K562 (cell line): ENCODE measurements around the gene PDE4A. TPM values are rescaled to one million over a fixed set of nuclear protein-coding genes. Genes with fewer than 3 reads are reported as not detected.

Experiments
- ARNT ChIP-seq, 2 experiments: fragments of 450-650 bp; IDR thresholded peaks; 2 replicates each; pipeline ENCODE4 v1.6.1; 2016; ENCODE audit warnings: mild to moderate bottlenecking in 1 of 2
- BRD4 ChIP-seq: fragments of 200-600 bp; sonication (generic); IDR thresholded peaks from 2 replicates; pipeline ENCODE4 v1.6.1; 2017; ENCODE audit warnings: inconsistent platforms
- CBX1 ChIP-seq: sonication (generic); IDR thresholded peaks from 2 replicates; pipeline ENCODE4 v1.6.1; 2016; ENCODE audit warnings: antibody characterized with exemption, low read depth, mild to moderate bottlenecking
- DMBX1 ChIP-seq: fragments of 250-450 bp; sonication (Bioruptor Pico); IDR thresholded peaks from 2 replicates; pipeline ENCODE4 v1.8.0; 2022; ENCODE audit warnings: inconsistent platforms, mild to moderate bottlenecking, moderate library complexity, borderline replicate concordance
- EP400 ChIP-seq: fragments of 450-650 bp; IDR thresholded peaks from 2 replicates; pipeline ENCODE4 v1.6.1; 2017; ENCODE audit warnings: antibody characterized with exemption, mild to moderate bottlenecking, moderate library complexity
- FOS ChIP-seq: IDR thresholded peaks from 3 replicates; pipeline ENCODE4 v1.6.1; 2011; ENCODE audit not compliant: insufficient read length; ENCODE audit errors: extremely low read depth
- HLTF ChIP-seq: fragments of 450-650 bp; IDR thresholded peaks from 2 replicates; pipeline ENCODE4 v1.6.1; 2016
- MCM7 ChIP-seq, 2 experiments: fragments of 450-650 bp; IDR thresholded peaks; 2 replicates each; pipeline ENCODE4 v1.6.1; 2016 to 2018
- PHF20 ChIP-seq: fragments of 450-650 bp; IDR thresholded peaks from 2 replicates; pipeline ENCODE4 v1.6.1; 2018; ENCODE audit not compliant: partially characterized antibody
- POLR2B ChIP-seq: fragments of 450-650 bp; IDR thresholded peaks from 2 replicates; pipeline ENCODE4 v1.6.1; 2018; ENCODE audit warnings: low read depth; ENCODE audit not compliant: partially characterized antibody
- RBM25 ChIP-seq: fragments of 200-400 bp; formaldehyde crosslinking; IDR thresholded peaks from 2 replicates; pipeline ENCODE4 v1.6.1; 2018; ENCODE audit warnings: low read length, low read depth, moderate library complexity; ENCODE audit not compliant: severe bottlenecking
- SMARCE1 ChIP-seq: fragments of 450-650 bp; IDR thresholded peaks from 2 replicates; pipeline ENCODE4 v1.7.1; 2016; ENCODE audit warnings: mild to moderate bottlenecking
- ZBTB1 ChIP-seq: sonication (generic); formaldehyde crosslinking; IDR thresholded peaks from 2 replicates; pipeline ENCODE4 v1.8.1; 2023; ENCODE audit warnings: missing genetic modification reagents, low read depth, mild to moderate bottlenecking, borderline replicate concordance
- ZBTB7A ChIP-seq: IDR thresholded peaks from 2 replicates; pipeline ENCODE4 v1.6.1; 2011; ENCODE audit warnings: low read depth, mild to moderate bottlenecking, low read length, moderate library complexity, borderline replicate concordance; ENCODE audit not compliant: control insufficient read depth
- ZFP36 ChIP-seq: fragments of 150-350 bp; IDR thresholded peaks from 2 replicates; pipeline ENCODE4 v1.6.1; 2018; ENCODE audit warnings: low read length, low read depth; ENCODE audit not compliant: partially characterized antibody
- ZFX ChIP-seq: sonication (generic); formaldehyde crosslinking; IDR thresholded peaks from 2 replicates; pipeline ENCODE4 v1.8.0; 2022; ENCODE audit warnings: mild to moderate bottlenecking, missing genetic modification reagents, moderate library complexity
- ZNF143 ChIP-seq: sonication (generic); formaldehyde crosslinking; IDR thresholded peaks from 2 replicates; pipeline ENCODE4 v1.9.0; 2022; ENCODE audit warnings: mild to moderate bottlenecking, missing genetic modification reagents
- polyA plus RNA-seq, 8 experiments: library from polyadenylated mRNA; depleted of rRNA in 4 of 8; stranded (reverse) in 5 of 8; unstranded in 3 of 8; fragments of >200 nt; fragmentation: Nextera tagmentation in 2 of 8; fragmentation: Illumina TruSeq in 1 of 8; extraction: Ambion mirVana in 2 of 8; extraction: Trizol in 1 of 8; gene quantifications; 2 replicates each; pipeline versions ENCODE4 v1.2.1 to v1.2.3, GENCODE V29; 2011 to 2014; ENCODE audit warnings: inconsistent platforms in 1 of 8, missing spikeins in 1 of 8
- total RNA-seq, 7 experiments: library from RNA; depleted of rRNA in 6 of 7; stranded (reverse); fragments of >200 nt in 6 of 7; fragmentation: Illumina TruSeq in 2 of 7; extraction: Trizol in 2 of 7; gene quantifications; 2 replicates each; pipeline versions ENCODE4 v1.2.1 to v1.2.3, GENCODE V29; 2011 to 2021; ENCODE audit warnings: low replicate concordance in 1 of 7
- TF ChIP-seq, protein P1 (sequence below): fragments of 450-650 bp; IDR thresholded peaks from 2 replicates; pipeline ENCODE4 v1.6.1; 2016; ENCODE audit warnings: antibody characterized with exemption
- TF ChIP-seq, protein P2 (sequence below): fragments of 250-450 bp; sonication (Bioruptor Pico); IDR thresholded peaks from 2 replicates; pipeline ENCODE4 v1.9.0; 2021; ENCODE audit warnings: mild to moderate bottlenecking, inconsistent platforms
- TF ChIP-seq, protein P3 (sequence below), 3 experiments: fragments of 200-800 bp in 1 of 3; fragments of 250-450 bp in 1 of 3; fragments of 450-650 bp in 1 of 3; sonication (Bioruptor Pico) in 1 of 3; sonication (Bioruptor generic) in 1 of 3; formaldehyde crosslinking in 1 of 3; IDR thresholded peaks; 2 replicates each; pipeline versions ENCODE4 v1.6.1 to v1.8.0; 2016 to 2022; ENCODE audit warnings: mild to moderate bottlenecking in 2 of 3, missing genetic modification characterization in 2 of 3, missing compliant biosample characterization in 1 of 3, moderate library complexity in 1 of 3

Gene PDE4A
- total and polyA plus RNA-seq, 9 of the 15 experiments (the other 6 are each of a cell fraction or from before 2014, with no cell fraction given), result 0.66 to 26.9 (median 4.6) TPM

- TF ChIP-seq, protein P1, sequence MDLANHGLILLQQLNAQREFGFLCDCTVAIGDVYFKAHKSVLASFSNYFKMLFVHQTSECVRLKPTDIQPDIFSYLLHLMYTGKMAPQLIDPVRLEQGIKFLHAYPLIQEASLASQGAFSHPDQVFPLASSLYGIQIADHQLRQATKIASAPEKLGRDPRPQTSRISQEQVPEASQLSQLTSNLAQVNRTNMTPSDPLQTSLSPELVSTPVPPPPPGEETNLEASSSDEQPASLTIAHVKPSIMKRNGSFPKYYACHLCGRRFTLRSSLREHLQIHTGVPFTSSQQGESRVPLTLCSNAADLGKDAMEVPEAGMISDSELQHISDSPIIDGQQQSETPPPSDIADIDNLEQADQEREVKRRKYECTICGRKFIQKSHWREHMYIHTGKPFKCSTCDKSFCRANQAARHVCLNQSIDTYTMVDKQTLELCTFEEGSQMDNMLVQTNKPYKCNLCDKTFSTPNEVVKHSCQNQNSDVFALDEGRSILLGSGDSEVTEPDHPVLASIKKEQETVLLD, result peak; percentile 47; the same call in 1 of the 2 replicates
- TF ChIP-seq ARNT (IDR thresholded peaks at IDR 0.05), result peak; percentile 41 to 81; a peak in 1 of 4 replicates
- peak; percentile 99 for TF ChIP-seq CBX1
- TF ChIP-seq, protein P2, sequence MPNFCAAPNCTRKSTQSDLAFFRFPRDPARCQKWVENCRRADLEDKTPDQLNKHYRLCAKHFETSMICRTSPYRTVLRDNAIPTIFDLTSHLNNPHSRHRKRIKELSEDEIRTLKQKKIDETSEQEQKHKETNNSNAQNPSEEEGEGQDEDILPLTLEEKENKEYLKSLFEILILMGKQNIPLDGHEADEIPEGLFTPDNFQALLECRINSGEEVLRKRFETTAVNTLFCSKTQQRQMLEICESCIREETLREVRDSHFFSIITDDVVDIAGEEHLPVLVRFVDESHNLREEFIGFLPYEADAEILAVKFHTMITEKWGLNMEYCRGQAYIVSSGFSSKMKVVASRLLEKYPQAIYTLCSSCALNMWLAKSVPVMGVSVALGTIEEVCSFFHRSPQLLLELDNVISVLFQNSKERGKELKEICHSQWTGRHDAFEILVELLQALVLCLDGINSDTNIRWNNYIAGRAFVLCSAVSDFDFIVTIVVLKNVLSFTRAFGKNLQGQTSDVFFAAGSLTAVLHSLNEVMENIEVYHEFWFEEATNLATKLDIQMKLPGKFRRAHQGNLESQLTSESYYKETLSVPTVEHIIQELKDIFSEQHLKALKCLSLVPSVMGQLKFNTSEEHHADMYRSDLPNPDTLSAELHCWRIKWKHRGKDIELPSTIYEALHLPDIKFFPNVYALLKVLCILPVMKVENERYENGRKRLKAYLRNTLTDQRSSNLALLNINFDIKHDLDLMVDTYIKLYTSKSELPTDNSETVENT (CRISPR knock-in tag), result no peak
- TF ChIP-seq BRD4, result 0 out of 2 replicates have a peak, but pooled peaks have one; percentile 50
- TF ChIP-seq MCM7 (IDR thresholded peaks at IDR 0.05), result 0 out of 4 replicates have a peak, but pooled peaks of 1 of the 2 experiments have one; percentile 62
- TF ChIP-seq ZFX (CRISPR knock-in tag), result no peak; the same call in 1 of the 2 replicates
- no peak for TF ChIP-seq ZNF143
- TF ChIP-seq, protein P3, sequence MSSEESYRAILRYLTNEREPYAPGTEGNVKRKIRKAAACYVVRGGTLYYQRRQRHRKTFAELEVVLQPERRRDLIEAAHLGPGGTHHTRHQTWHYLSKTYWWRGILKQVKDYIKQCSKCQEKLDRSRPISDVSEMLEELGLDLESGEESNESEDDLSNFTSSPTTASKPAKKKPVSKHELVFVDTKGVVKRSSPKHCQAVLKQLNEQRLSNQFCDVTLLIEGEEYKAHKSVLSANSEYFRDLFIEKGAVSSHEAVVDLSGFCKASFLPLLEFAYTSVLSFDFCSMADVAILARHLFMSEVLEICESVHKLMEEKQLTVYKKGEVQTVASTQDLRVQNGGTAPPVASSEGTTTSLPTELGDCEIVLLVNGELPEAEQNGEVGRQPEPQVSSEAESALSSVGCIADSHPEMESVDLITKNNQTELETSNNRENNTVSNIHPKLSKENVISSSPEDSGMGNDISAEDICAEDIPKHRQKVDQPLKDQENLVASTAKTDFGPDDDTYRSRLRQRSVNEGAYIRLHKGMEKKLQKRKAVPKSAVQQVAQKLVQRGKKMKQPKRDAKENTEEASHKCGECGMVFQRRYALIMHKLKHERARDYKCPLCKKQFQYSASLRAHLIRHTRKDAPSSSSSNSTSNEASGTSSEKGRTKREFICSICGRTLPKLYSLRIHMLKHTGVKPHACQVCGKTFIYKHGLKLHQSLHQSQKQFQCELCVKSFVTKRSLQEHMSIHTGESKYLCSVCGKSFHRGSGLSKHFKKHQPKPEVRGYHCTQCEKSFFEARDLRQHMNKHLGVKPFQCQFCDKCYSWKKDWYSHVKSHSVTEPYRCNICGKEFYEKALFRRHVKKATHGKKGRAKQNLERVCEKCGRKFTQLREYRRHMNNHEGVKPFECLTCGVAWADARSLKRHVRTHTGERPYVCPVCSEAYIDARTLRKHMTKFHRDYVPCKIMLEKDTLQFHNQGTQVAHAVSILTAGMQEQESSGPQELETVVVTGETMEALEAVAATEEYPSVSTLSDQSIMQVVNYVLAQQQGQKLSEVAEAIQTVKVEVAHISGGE (CRISPR knock-in tag; IDR thresholded peaks at IDR 0.05), result 0 out of 6 replicates have a peak, but pooled peaks of 1 of the 3 experiments have one; percentile 14
- peak; percentile 86 for TF ChIP-seq PHF20
- peak; percentile 44; the same call in 1 of the 2 replicates for TF ChIP-seq SMARCE1
- TF ChIP-seq ZFP36, result peak; percentile 82
- TF ChIP-seq POLR2B, result peak; percentile 28
- peak; percentile 92 for TF ChIP-seq ZBTB7A
- 0 out of 2 replicates have a peak, but pooled peaks have one; percentile 38 for TF ChIP-seq HLTF
- no peak for TF ChIP-seq FOS
- TF ChIP-seq ZBTB1 (CRISPR knock-in tag), result peak; percentile 98
- 0 out of 2 replicates have a peak, but pooled peaks have one; percentile 51 for TF ChIP-seq EP400
- TF ChIP-seq RBM25, result peak; percentile 98
- peak; percentile 40; the same call in 1 of the 2 replicates for TF ChIP-seq DMBX1 (CRISPR knock-in tag)
Measured at GRCh38 chr19:10431254-10431942, 11.1 kb downstream of the PDE4A start (continued).
